Measurements from ENCODE around the gene ECM1. TPM values are rescaled to one million over a fixed set of nuclear protein-coding genes. Genes with fewer than 3 reads are reported as not detected.
A peak's percentile ranks its signal among the peaks of the same experiment; 100 is the strongest.

Gene ECM1
- total RNA-seq, 6 donors from 2014 or later: 2.2 to 21.1 (median 14.4) TPM

DNA sequence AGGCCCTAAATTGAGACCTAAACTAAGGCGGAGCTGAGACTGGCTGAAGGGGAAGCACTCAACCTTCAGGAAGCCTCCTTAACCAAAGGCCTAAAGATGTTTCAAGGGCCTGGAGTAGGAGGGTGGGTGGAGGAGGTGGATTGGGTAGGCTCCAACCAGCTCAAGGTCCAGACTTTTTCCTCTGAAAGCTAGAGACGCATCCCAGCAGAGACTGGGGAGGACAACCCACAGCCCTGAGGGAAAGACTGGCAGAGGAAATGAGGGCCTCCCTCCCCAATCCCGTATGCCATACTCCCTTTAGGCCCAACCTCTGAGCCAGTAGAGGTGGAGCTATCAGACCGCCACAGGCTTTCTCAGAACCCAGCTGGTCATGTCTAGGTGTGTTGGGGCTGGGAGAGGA is 1.1 kb downstream of the ECM1 start:
- Histone ChIP-seq H3K4me1 (peaks cover 17 to 35% (median 20%) of the 10 kb centered on the region in 4 donors), H3K9me3 (no peaks in the 10 kb centered on the region), H3K36me3 (peaks cover 0 to 36% (median 24%) of the 10 kb centered on the region in 4 donors), H3K4me3 (no peak overlapping the region), H3K27me3 (no peaks in the 10 kb centered on the region), H3K27ac (peak overlapping the region in 3 of 4 donors; percentile 74 to 83 (median 82))
- ATAC-seq (ENCODE audit: low FRiP score in 2 of 2): peak in 1 of 2 donors; percentile 19
- peak in 1 of 2 donors; percentile 40 for DNase-seq
- WGBS, 2 donors: 49 to 71% methylated on average over 4 of the region's 4 CpGs
- TF ChIP-seq EP300 (IDR thresholded peaks at IDR 0.05) (no peak), CTCF (IDR thresholded peaks at IDR 0.05) (no peak), POLR2AphosphoS5 (IDR thresholded peaks at IDR 0.05) (no peak), POLR2A (IDR thresholded peaks at IDR 0.05) (no peak)

GRCh38 chr1:150511551-150511950 is 3.6 kb downstream of the ECM1 start:
- no peak for TF ChIP-seq POLR2A (IDR thresholded peaks at IDR 0.05)
- TF ChIP-seq POLR2AphosphoS5 (IDR thresholded peaks at IDR 0.05): no peak
- TF ChIP-seq EP300 (IDR thresholded peaks at IDR 0.05): no peak
- TF ChIP-seq CTCF (IDR thresholded peaks at IDR 0.05): no peak
- Histone ChIP-seq H3K4me3 (no peak overlapping the region), H3K36me3 (peaks cover 0 to 11% (median 6%) of the 10 kb centered on the region in 4 donors), H3K27me3 (no peaks in the 10 kb centered on the region), H3K4me1 (peaks cover 28 to 40% (median 32%) of the 10 kb centered on the region in 4 donors), H3K27ac (no peak overlapping the region), H3K9me3 (no peaks in the 10 kb centered on the region)
- ATAC-seq (ENCODE audit: low FRiP score in 2 of 2): no peak
- DNase-seq: no peak
- WGBS, 2 donors: 85 to 90% methylated on average over 3 to 12 of the region's 12 CpGs

DNA sequence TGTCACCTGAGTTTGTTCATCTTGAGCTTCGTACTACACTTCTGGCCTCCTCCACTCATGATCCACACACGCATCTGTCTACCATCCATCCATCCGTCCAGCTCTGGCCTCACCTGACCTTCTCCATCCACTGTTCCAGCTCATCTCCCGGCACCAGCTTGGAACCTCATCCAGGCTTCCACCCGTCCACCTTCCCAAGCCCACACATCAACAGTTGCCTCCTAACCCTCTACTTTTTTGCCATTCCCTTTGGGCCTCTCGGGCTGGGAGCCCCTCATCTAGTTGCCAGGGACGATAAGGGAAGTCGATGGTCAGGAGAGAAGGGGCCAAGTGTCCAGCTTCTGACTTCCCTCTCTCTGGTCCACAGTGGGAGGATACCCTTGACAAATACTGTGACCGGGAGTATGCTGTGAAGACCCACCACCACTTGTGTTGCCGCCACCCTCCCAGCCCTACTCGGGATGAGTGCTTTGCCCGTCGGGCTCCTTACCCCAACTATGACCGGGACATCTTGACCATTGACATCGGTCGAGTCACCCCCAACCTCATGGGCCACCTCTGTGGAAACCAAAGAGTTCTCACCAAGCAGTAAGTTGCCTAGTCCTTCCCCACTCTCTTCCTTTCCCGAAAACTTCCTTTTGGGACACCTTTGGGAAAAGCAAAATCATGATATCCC is 4.2 kb downstream of the ECM1 start:
- no peaks in the 10 kb centered on the region for H3K9me3 ChIP-seq
- ATAC-seq (ENCODE audit: low FRiP score in 2 of 2) (no peak), DNase-seq (no peak)
- no peaks in the 10 kb centered on the region for H3K27me3 ChIP-seq
- TF ChIP-seq EP300 (IDR thresholded peaks at IDR 0.05) (no peak), CTCF (IDR thresholded peaks at IDR 0.05) (no peak), POLR2A (IDR thresholded peaks at IDR 0.05) (no peak), POLR2AphosphoS5 (IDR thresholded peaks at IDR 0.05) (no peak)
- H3K27ac ChIP-seq: no peak overlapping the region
- WGBS, 2 donors: 89 to 98% methylated on average over 17 of the region's 17 CpGs
- peaks cover 28 to 44% (median 31%) of the 10 kb centered on the region in 4 donors for H3K4me1 ChIP-seq
- H3K36me3 ChIP-seq: peaks cover 0 to 5% (median under 1%) of the 10 kb centered on the region in 4 donors
- no peak overlapping the region for H3K4me3 ChIP-seq

GRCh38 chr1:150512846-150513245 is 4.9 kb downstream of the ECM1 start:
- H3K4me1 ChIP-seq: peaks cover 23 to 40% (median 26%) of the 10 kb centered on the region in 4 donors
- H3K9me3 ChIP-seq: no peaks in the 10 kb centered on the region
- H3K27ac ChIP-seq: no peak overlapping the region
- no peak for TF ChIP-seq POLR2A (IDR thresholded peaks at IDR 0.05)
- no peak for TF ChIP-seq CTCF (IDR thresholded peaks at IDR 0.05)
- no peak for TF ChIP-seq POLR2AphosphoS5 (IDR thresholded peaks at IDR 0.05)
- no peak for TF ChIP-seq EP300 (IDR thresholded peaks at IDR 0.05)
- 78 to 79% methylated on average over 2 of the region's 2 CpGs for WGBS, 2 donors
- no peak for DNase-seq
- ATAC-seq (ENCODE audit: low FRiP score in 2 of 2): no peak
- H3K4me3 ChIP-seq: no peak overlapping the region
- no peaks in the 10 kb centered on the region for H3K27me3 ChIP-seq
- peaks cover 0 to 5% (median 0%) of the 10 kb centered on the region in 4 donors for H3K36me3 ChIP-seq
